Mesenchymal stem cell (in vitro differentiated cells and primary cell): ENCODE results near the gene PITHD1.

ENCODE experiments used
- DNase-seq: peaks from one replicate; pipeline ENCODE4 v3.0.0-alpha.2; 2013
- H2AFZ ChIP-seq: one replicate; pipeline ENCODE4 v1.6.1; 2013; ENCODE audit warnings: low read depth, mild to moderate bottlenecking, control low read depth, inconsistent platforms, low read length, moderate library complexity
- H2AK5ac ChIP-seq: 2 replicates; pipeline ENCODE4 v1.6.1; 2013; ENCODE audit warnings: low read length, moderate library complexity, mild to moderate bottlenecking, inconsistent platforms; ENCODE audit not compliant: severe bottlenecking
- H2BK120ac ChIP-seq: one replicate; pipeline ENCODE4 v1.6.1; 2013; ENCODE audit warnings: low read depth, mild to moderate bottlenecking, inconsistent platforms, low read length, moderate library complexity
- H2BK12ac ChIP-seq, 2 experiments: one replicate each; pipeline ENCODE4 v1.6.1; 2013; ENCODE audit warnings: inconsistent platforms in 2 of 2, low read length in 2 of 2, mild to moderate bottlenecking in 2 of 2, moderate library complexity in 2 of 2, control low read depth in 1 of 2
- H2BK15ac ChIP-seq: one replicate; pipeline ENCODE4 v1.6.1; 2013; ENCODE audit warnings: mild to moderate bottlenecking, low read depth, inconsistent platforms; ENCODE audit not compliant: poor library complexity, severe bottlenecking
- H2BK5ac ChIP-seq: 2 replicates; pipeline ENCODE4 v1.6.1; 2013; ENCODE audit warnings: low read depth, mild to moderate bottlenecking, low read length, control low read depth, inconsistent platforms; ENCODE audit not compliant: poor library complexity, severe bottlenecking
- H3K14ac ChIP-seq, 2 experiments: one replicate each; pipeline ENCODE4 v1.6.1; 2013; ENCODE audit warnings: inconsistent platforms in 2 of 2, low read length in 2 of 2, control low read depth in 1 of 2, mild to moderate bottlenecking in 1 of 2, moderate library complexity in 1 of 2
- H3K18ac ChIP-seq, 2 experiments: one replicate each; pipeline ENCODE4 v1.6.1; 2013; ENCODE audit warnings: inconsistent platforms in 2 of 2, low read length in 2 of 2, control low read depth in 1 of 2, low read depth in 1 of 2, mild to moderate bottlenecking in 1 of 2
- H3K23ac ChIP-seq, 2 experiments: one replicate each; pipeline ENCODE4 v1.6.1; 2013; ENCODE audit warnings: inconsistent platforms in 2 of 2, low read length in 2 of 2, mild to moderate bottlenecking in 2 of 2, moderate library complexity in 2 of 2, control low read depth in 1 of 2
- H3K27ac ChIP-seq: 2 replicates; pipeline ENCODE4 v1.5.1; 2013; ENCODE audit warnings: mild to moderate bottlenecking, moderate library complexity, low read length, control low read depth, inconsistent platforms; ENCODE audit not compliant: poor library complexity, severe bottlenecking
- H3K27me3 ChIP-seq, 2 experiments: 2 replicates each; pipeline versions ENCODE4 v1.6.1 to v1.7.0; 2013; ENCODE audit warnings: low read length in 2 of 2, mild to moderate bottlenecking in 2 of 2, moderate library complexity in 2 of 2, control low read depth in 1 of 2, inconsistent platforms in 1 of 2; ENCODE audit not compliant: control insufficient read depth in 1 of 2, insufficient read depth in 1 of 2
- H3K36me3 ChIP-seq, 2 experiments: 2 replicates each; pipeline versions ENCODE4 v1.6.1 to v1.7.0; 2013; ENCODE audit warnings: low read length in 2 of 2, control low read depth in 1 of 2, inconsistent platforms in 1 of 2, low read depth in 1 of 2, mild to moderate bottlenecking in 1 of 2; ENCODE audit not compliant: insufficient read depth in 2 of 2, control insufficient read depth in 1 of 2
- H3K4ac ChIP-seq, 2 experiments: one replicate each; pipeline ENCODE4 v1.6.1; 2013; ENCODE audit warnings: inconsistent platforms in 2 of 2, low read length in 2 of 2, mild to moderate bottlenecking in 2 of 2, moderate library complexity in 2 of 2, control low read depth in 1 of 2, low read depth in 1 of 2
- H3K4me1 ChIP-seq: 2 replicates; pipeline ENCODE4 v1.6.1; 2013; ENCODE audit warnings: low read depth, low read length, control low read depth; ENCODE audit not compliant: control insufficient read depth, insufficient read depth
- H3K4me2 ChIP-seq: 2 replicates; pipeline ENCODE4 v1.6.1; 2013; ENCODE audit warnings: low read length, mild to moderate bottlenecking, inconsistent platforms; ENCODE audit not compliant: poor library complexity, severe bottlenecking
- H3K4me3 ChIP-seq, 2 experiments: 2 replicates each; pipeline versions ENCODE4 v1.5.1 to v1.7.0; 2013; ENCODE audit warnings: low read length in 2 of 2, mild to moderate bottlenecking in 2 of 2, control low read depth in 1 of 2, low read depth in 1 of 2; ENCODE audit not compliant: insufficient read depth in 1 of 2
- H3K79me1 ChIP-seq: replicated peaks from 2 replicates; pipeline ENCODE4 v1.6.1; 2013; ENCODE audit warnings: mild to moderate bottlenecking, control low read depth, low read length, inconsistent platforms; ENCODE audit not compliant: poor library complexity, severe bottlenecking
- H3K9ac ChIP-seq: 2 replicates; pipeline ENCODE4 v1.7.0; 2013; ENCODE audit warnings: mild to moderate bottlenecking, low read length, moderate library complexity
- H3K9me3 ChIP-seq: 2 replicates; pipeline ENCODE4 v1.7.0; 2013; ENCODE audit warnings: mild to moderate bottlenecking, low read length; ENCODE audit not compliant: control insufficient read depth
- H4K8ac ChIP-seq: one replicate; pipeline ENCODE4 v1.6.1; 2013; ENCODE audit warnings: inconsistent platforms, mild to moderate bottlenecking, low read length, moderate library complexity
- H4K91ac ChIP-seq: one replicate; pipeline ENCODE4 v1.6.1; 2013; ENCODE audit warnings: mild to moderate bottlenecking, low read length, inconsistent platforms
- WGBS: methylation state at CpG from one replicate; pipeline ENCODE4 v1.1.7; 2013; ENCODE audit warnings: mixed read lengths; 5-methylcytosine and 5-hydroxymethylcytosine counted together

The PITHD1 gene

DNA sequence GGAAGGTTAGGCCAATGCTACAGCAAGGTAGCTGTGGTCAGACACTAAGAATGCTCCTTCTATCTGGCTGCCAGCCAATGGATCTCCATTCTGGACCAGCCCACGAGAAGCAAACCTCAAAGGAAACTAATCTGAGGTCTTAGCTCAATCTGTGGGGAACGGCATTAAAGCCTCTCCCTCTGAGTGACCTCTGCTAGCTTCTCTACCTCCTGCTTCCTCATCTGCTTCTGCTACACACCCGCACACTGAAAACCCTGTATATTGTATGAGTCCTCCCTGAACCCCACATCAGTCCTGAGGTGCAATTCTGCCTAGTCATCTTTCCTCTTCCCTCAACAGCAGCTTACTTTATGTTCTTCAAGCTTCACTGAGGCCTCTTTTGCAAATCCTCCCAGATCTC, 29.2 kb downstream of the PITHD1 start:
- H3K27ac ChIP-seq: no peak overlapping the region
- H2BK120ac ChIP-seq: no peak overlapping the region
- H3K79me1 ChIP-seq: no peaks in the 10 kb centered on the region
- H2BK15ac ChIP-seq: no peak overlapping the region
- no peak overlapping the region for H2AK5ac ChIP-seq
- 85% methylated on average over 3 of the region's 3 CpGs for WGBS
- no peak overlapping the region for H3K4me3 ChIP-seq
- no peak overlapping the region for H3K14ac ChIP-seq
- H2BK12ac ChIP-seq: no peak overlapping the region
- H2AFZ ChIP-seq: no peak overlapping the region
- H3K9me3 ChIP-seq: no peaks in the 10 kb centered on the region
- H3K27me3 ChIP-seq: no peaks in the 10 kb centered on the region
- no peak overlapping the region for H2BK5ac ChIP-seq
- no peak overlapping the region for H3K18ac ChIP-seq
- no peaks in the 10 kb centered on the region for H3K4me1 ChIP-seq
- H3K4ac ChIP-seq: no peak overlapping the region
- H3K4me2 ChIP-seq: no peak overlapping the region
- DNase-seq: no peak
- peaks cover 44 to 64% of the 10 kb centered on the region in 2 experiments for H3K36me3 ChIP-seq
- H3K23ac ChIP-seq: no peak overlapping the region
- no peak overlapping the region for H4K8ac ChIP-seq
- H4K91ac ChIP-seq: no peak overlapping the region
- H3K9ac ChIP-seq: no peak overlapping the region

DNA sequence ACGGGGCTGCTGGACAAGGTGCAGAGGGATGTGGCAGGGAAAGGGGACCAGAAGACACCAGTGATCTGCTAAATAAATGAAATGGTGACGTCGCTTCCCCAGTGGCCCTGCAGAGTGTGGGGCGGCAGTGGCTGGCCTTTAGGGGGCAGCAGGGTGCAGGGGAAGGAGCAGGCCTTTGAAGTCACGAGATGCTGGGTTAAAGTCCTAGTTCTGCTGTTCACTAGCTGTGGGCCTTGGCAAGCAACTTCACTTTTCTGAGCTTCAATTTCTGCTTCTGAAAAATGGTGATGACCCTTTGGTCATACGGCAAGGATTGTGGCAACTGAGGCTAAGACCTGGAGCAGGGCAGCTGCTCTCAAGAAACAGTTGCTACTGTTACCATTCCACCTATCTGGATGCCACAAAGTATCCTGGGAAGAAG, 31.5 kb downstream of the PITHD1 start:
- H2BK120ac ChIP-seq: no peak overlapping the region
- H4K91ac ChIP-seq: no peak overlapping the region
- H2BK15ac ChIP-seq: no peak overlapping the region
- no peak overlapping the region for H3K4me3 ChIP-seq
- H3K27me3 ChIP-seq: no peaks in the 10 kb centered on the region
- peak; percentile 71 for DNase-seq
- H3K4me2 ChIP-seq: no peak overlapping the region
- H3K9ac ChIP-seq: peak overlapping the region; percentile 38
- H4K8ac ChIP-seq: peak overlapping the region; percentile 53
- no peak overlapping the region for H2BK5ac ChIP-seq
- H2BK12ac ChIP-seq: no peak overlapping the region
- no peak overlapping the region for H2AK5ac ChIP-seq
- WGBS: 39% methylated on average over 6 of the region's 6 CpGs
- no peak overlapping the region for H3K18ac ChIP-seq
- H3K27ac ChIP-seq: no peak overlapping the region
- peaks cover 49 to 64% of the 10 kb centered on the region in 2 experiments for H3K36me3 ChIP-seq
- no peaks in the 10 kb centered on the region for H3K79me1 ChIP-seq
- no peak overlapping the region for H3K23ac ChIP-seq
- no peak overlapping the region for H2AFZ ChIP-seq
- H3K4ac ChIP-seq: no peak overlapping the region
- H3K14ac ChIP-seq: no peak overlapping the region
- no peaks in the 10 kb centered on the region for H3K4me1 ChIP-seq
- H3K9me3 ChIP-seq: no peaks in the 10 kb centered on the region

GRCh38 chr1:23810818-23811540, 32.8 kb downstream of the PITHD1 start:
- Histone ChIP-seq H3K14ac (no peak overlapping the region), H2AK5ac (no peak overlapping the region), H2BK15ac (no peak overlapping the region), H3K4me2 (no peak overlapping the region), H3K18ac (no peak overlapping the region), H3K4ac (no peak overlapping the region), H2BK5ac (no peak overlapping the region), H3K23ac (no peak overlapping the region), H3K4me3 (no peak overlapping the region), H3K79me1 (no peaks in the 10 kb centered on the region), H3K27me3 (no peaks in the 10 kb centered on the region), H3K9ac (no peak overlapping the region), H4K91ac (no peak overlapping the region), H2AFZ (no peak overlapping the region), H3K4me1 (no peaks in the 10 kb centered on the region), H3K27ac (no peak overlapping the region), H2BK12ac (no peak overlapping the region), H4K8ac (no peak overlapping the region), H3K36me3 (peaks cover 53 to 66% of the 10 kb centered on the region in 2 experiments), H3K9me3 (no peaks in the 10 kb centered on the region), H2BK120ac (no peak overlapping the region)
- peak; percentile 16 for DNase-seq
- 79% methylated on average over 3 of the region's 3 CpGs for WGBS

DNA sequence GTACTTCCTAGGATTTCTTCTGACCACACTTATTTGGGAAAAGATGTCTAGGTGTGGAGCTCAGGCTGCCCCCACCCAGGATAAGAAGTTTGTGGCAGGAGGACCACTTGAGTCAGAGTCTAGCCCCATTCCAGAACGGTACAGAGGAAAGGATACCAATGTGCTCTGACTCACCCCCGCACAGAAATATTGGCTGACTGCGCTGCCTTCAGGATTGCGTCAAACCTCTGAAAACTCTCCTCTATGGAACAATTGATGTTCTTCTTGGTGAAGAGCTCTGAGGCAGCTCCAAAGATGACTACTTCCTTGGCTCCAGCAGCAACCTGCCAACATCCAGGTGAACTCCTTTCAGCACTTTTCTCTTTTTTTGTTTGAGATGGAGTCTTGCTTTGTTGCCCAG, 35.8 kb downstream of the PITHD1 start:
- Histone ChIP-seq H4K91ac (no peak overlapping the region), H2BK15ac (no peak overlapping the region), H2AK5ac (no peak overlapping the region), H3K9me3 (no peaks in the 10 kb centered on the region), H3K18ac (no peak overlapping the region), H3K14ac (no peak overlapping the region), H3K4me2 (no peak overlapping the region), H3K27ac (no peak overlapping the region), H3K9ac (no peak overlapping the region), H4K8ac (no peak overlapping the region), H3K36me3 (peaks cover 47 to 73% of the 10 kb centered on the region in 2 experiments), H3K79me1 (peaks cover 4% of the 10 kb centered on the region), H2AFZ (no peak overlapping the region), H3K4me3 (no peak overlapping the region), H2BK120ac (no peak overlapping the region), H3K23ac (no peak overlapping the region), H3K27me3 (no peaks in the 10 kb centered on the region), H2BK5ac (no peak overlapping the region), H3K4me1 (no peaks in the 10 kb centered on the region), H3K4ac (no peak overlapping the region), H2BK12ac (no peak overlapping the region)
- DNase-seq: no peak
- 79% methylated on average over 4 of the region's 4 CpGs for WGBS
